Measurements from ENCODE around the gene UEVLD.

DNA sequence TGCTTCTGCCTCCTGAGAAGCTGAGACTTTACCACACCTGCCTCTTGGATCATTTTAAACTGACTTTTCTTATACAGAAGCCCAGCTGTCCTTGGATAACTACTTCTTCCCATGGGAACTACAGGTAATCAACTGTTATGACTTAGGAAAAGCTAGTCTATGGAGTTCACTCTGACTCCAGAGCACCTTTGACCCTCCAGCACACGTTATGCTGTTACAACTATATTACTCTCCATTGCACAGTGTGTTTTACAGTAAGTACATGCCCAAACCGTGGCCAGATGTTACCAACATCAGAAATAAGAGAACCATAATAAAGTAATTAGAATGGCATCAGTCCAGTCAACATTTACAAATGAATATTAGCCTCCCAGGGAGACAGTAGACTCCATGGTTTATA, 40.5 kb downstream of the UEVLD start:
- TF ChIP-seq, protein P1, sequence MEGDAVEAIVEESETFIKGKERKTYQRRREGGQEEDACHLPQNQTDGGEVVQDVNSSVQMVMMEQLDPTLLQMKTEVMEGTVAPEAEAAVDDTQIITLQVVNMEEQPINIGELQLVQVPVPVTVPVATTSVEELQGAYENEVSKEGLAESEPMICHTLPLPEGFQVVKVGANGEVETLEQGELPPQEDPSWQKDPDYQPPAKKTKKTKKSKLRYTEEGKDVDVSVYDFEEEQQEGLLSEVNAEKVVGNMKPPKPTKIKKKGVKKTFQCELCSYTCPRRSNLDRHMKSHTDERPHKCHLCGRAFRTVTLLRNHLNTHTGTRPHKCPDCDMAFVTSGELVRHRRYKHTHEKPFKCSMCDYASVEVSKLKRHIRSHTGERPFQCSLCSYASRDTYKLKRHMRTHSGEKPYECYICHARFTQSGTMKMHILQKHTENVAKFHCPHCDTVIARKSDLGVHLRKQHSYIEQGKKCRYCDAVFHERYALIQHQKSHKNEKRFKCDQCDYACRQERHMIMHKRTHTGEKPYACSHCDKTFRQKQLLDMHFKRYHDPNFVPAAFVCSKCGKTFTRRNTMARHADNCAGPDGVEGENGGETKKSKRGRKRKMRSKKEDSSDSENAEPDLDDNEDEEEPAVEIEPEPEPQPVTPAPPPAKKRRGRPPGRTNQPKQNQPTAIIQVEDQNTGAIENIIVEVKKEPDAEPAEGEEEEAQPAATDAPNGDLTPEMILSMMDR (IDR thresholded peaks at IDR 0.05), result no peak
- no peak for TF ChIP-seq SIN3A (IDR thresholded peaks at IDR 0.05; ENCODE audit: borderline replicate concordance, insufficient read depth, low read depth, low read length)
- no peak for TF ChIP-seq POLR2AphosphoS5 (IDR thresholded peaks at IDR 0.05; ENCODE audit: low read depth, low read length)
- TF ChIP-seq TCF7L2 (IDR thresholded peaks at IDR 0.05; ENCODE audit: low read depth, low read length), result no peak

All from Panc1 (cell line).